GM23338 (cell line): ENCODE results near the gene LOC101059915.

Experiments
- ATAC-seq: fragments of 200-7000 bp; cut with Tn5 transposase; 3 replicates; pipeline ENCODE4 v1.9.1; 2020
- DNase-seq: peaks from one replicate; pipeline ENCODE4 v3.0.0-alpha.2; 2015; ENCODE audit warnings: low spot score
- H2AFZ ChIP-seq: fragments of 200-600 bp; sonication (generic); 2 replicates; pipeline ENCODE4 v1.8.0; 2016; ENCODE audit warnings: antibody characterized with exemption, mild to moderate bottlenecking, moderate library complexity
- H3F3A ChIP-seq: fragments of 200-600 bp; sonication (generic); replicated peaks from 2 replicates; pipeline ENCODE4 v1.8.0; 2017; ENCODE audit warnings: antibody characterized with exemption, mixed run types, low read depth
- H3K27ac ChIP-seq: fragments of 200-600 bp; sonication (generic); 2 replicates; pipeline ENCODE4 v1.6.1; 2016; ENCODE audit warnings: low read depth
- H3K27me3 ChIP-seq: fragments of 200-600 bp; sonication (generic); 2 replicates; pipeline ENCODE4 v1.8.0; 2016; ENCODE audit warnings: mild to moderate bottlenecking, mixed run types, moderate library complexity; ENCODE audit not compliant: insufficient read depth
- H3K36me3 ChIP-seq: fragments of 200-600 bp; sonication (generic); 2 replicates; pipeline ENCODE4 v1.8.0; 2016; ENCODE audit warnings: mild to moderate bottlenecking; ENCODE audit not compliant: insufficient read depth
- H3K4me1 ChIP-seq: fragments of 200-600 bp; sonication (generic); 2 replicates; pipeline ENCODE4 v1.8.0; 2016; ENCODE audit warnings: mild to moderate bottlenecking, moderate library complexity; ENCODE audit not compliant: insufficient read depth
- H3K4me2 ChIP-seq: fragments of 200-600 bp; sonication (generic); 2 replicates; pipeline ENCODE4 v1.7.1; 2017; ENCODE audit warnings: mixed run types
- H3K4me3 ChIP-seq: fragments of 200-600 bp; sonication (generic); 2 replicates; pipeline ENCODE4 v1.6.1; 2016; ENCODE audit warnings: mixed run types
- H3K79me2 ChIP-seq: fragments of 200-600 bp; sonication (generic); replicated peaks from 2 replicates; pipeline ENCODE4 v1.8.0; 2017; ENCODE audit warnings: mild to moderate bottlenecking; ENCODE audit not compliant: insufficient read depth
- H3K9me2 ChIP-seq: fragments of 200-600 bp; sonication (generic); 2 replicates; pipeline ENCODE4 v1.8.0; 2017; ENCODE audit not compliant: insufficient read depth
- H4K20me1 ChIP-seq: fragments of 200-600 bp; sonication (generic); replicated peaks from 2 replicates; pipeline ENCODE4 v1.8.0; 2017; ENCODE audit warnings: mild to moderate bottlenecking; ENCODE audit not compliant: insufficient read depth
- H3K27ac Mint-ChIP-seq: 2 replicates; pipeline ENCODE4 v1.8.0; 2020; ENCODE audit warnings: inconsistent platforms, mild to moderate bottlenecking, moderate library complexity, mixed read lengths
- H3K27me3 Mint-ChIP-seq: 3 replicates; pipeline ENCODE4 v1.8.0; 2022; ENCODE audit warnings: low read depth, mild to moderate bottlenecking, moderate library complexity, mixed read lengths, inconsistent platforms; ENCODE audit not compliant: insufficient read depth, poor library complexity
- H3K36me3 Mint-ChIP-seq: 3 replicates; pipeline ENCODE4 v1.8.0; 2021; ENCODE audit warnings: low read depth, mild to moderate bottlenecking, inconsistent platforms, moderate library complexity, mixed read lengths
- H3K4me1 Mint-ChIP-seq: 3 replicates; pipeline ENCODE4 v1.8.0; 2020; ENCODE audit warnings: mild to moderate bottlenecking, inconsistent platforms, mixed read lengths
- H3K4me3 Mint-ChIP-seq: 3 replicates; pipeline ENCODE4 v1.8.0; 2021; ENCODE audit warnings: moderate library complexity, mild to moderate bottlenecking, inconsistent platforms, mixed read lengths
- H3K9me3 Mint-ChIP-seq: 3 replicates; pipeline ENCODE4 v1.8.0; 2020; ENCODE audit warnings: moderate library complexity, mild to moderate bottlenecking, inconsistent platforms, mixed read lengths
- CREB1 ChIP-seq: fragments of 250-450 bp; sonication (Bioruptor Pico); IDR thresholded peaks from 2 replicates; pipeline ENCODE4 v1.5.0; 2020; ENCODE audit warnings: low read depth, mild to moderate bottlenecking, moderate library complexity
- EZH2 ChIP-seq: fragments of 200-600 bp; sonication (generic); IDR thresholded peaks from one replicate; pipeline ENCODE4 v1.8.0; 2017; ENCODE audit warnings: antibody characterized with exemption, mild to moderate bottlenecking, low read depth; ENCODE audit not compliant: unreplicated experiment
- EZH2phosphoT487 ChIP-seq: fragments of 200-600 bp; sonication (generic); IDR thresholded peaks from one replicate; pipeline ENCODE4 v1.8.1; 2018; ENCODE audit warnings: antibody characterized with exemption; ENCODE audit not compliant: unreplicated experiment
- JUNB ChIP-seq: IDR thresholded peaks from one replicate; pipeline ENCODE4 v1.6.1; 2016; ENCODE audit warnings: antibody characterized with exemption; ENCODE audit not compliant: unreplicated experiment
- NANOG ChIP-seq: IDR thresholded peaks from 2 replicates; pipeline ENCODE4 v1.6.1; 2016; ENCODE audit warnings: antibody characterized with exemption, borderline replicate concordance
- POLR2AphosphoS5 ChIP-seq: IDR thresholded peaks from 2 replicates; pipeline ENCODE4 v1.6.1; 2016; ENCODE audit warnings: antibody characterized with exemption, low read depth
- REST ChIP-seq: IDR thresholded peaks from one replicate; pipeline ENCODE4 v1.6.1; 2018; ENCODE audit warnings: antibody characterized with exemption; ENCODE audit not compliant: unreplicated experiment
- STAT1 ChIP-seq: IDR thresholded peaks from one replicate; pipeline ENCODE4 v1.6.1; 2016; ENCODE audit warnings: antibody characterized with exemption; ENCODE audit not compliant: unreplicated experiment
- ZNF114 ChIP-seq: fragments of 250-450 bp; sonication (Bioruptor Pico); IDR thresholded peaks from 2 replicates; pipeline ENCODE4 v1.5.0; 2020; ENCODE audit warnings: mild to moderate bottlenecking, moderate library complexity
- ZNF331 ChIP-seq: fragments of 250-450 bp; sonication (Bioruptor Pico); IDR thresholded peaks from 2 replicates; pipeline ENCODE4 v1.5.0; 2020; ENCODE audit warnings: low read depth, mild to moderate bottlenecking, moderate library complexity
- TF ChIP-seq, protein P1 (sequence below), 2 experiments: fragments of 200-600 bp in 1 of 2; sonication (generic) in 1 of 2; conservative IDR thresholded peaks; 2 replicates each; pipeline versions ENCODE4 v1.5.1 to v1.6.1; 2016 to 2017; ENCODE audit warnings: antibody characterized with exemption in 2 of 2, low read depth in 2 of 2, mild to moderate bottlenecking in 2 of 2, moderate library complexity in 1 of 2

Gene LOC101059915

DNA sequence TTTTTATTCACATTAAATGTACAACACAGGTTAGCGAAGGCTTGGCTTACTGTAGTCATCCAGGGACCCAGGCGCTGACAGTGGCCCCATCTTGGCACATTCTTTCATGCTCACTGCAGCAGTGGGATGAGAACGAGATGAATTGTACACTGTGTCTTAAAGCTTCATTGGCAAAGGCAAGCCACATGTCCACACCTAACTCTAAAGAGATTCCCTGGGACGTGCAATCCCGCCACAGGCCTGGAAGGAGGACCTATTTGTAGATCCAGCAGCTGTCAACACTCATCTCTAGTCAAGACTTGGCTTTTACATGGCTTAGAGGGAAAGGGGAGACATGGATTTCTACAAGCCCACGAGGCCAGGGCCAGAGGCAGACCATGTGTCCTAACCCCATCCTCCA lies 33.0 kb upstream of the LOC101059915 start:
- H3K27ac ChIP-seq, result no peak overlapping the region
- TF ChIP-seq NANOG (no peak), JUNB (no peak), EZH2 (no peak), STAT1 (no peak), POLR2AphosphoS5 (no peak), ZNF331 (CRISPR knock-in tag) (no peak), CREB1 (no peak), ZNF114 (CRISPR knock-in tag) (no peak), EZH2phosphoT487 (no peak)
- TF ChIP-seq, protein P1, sequence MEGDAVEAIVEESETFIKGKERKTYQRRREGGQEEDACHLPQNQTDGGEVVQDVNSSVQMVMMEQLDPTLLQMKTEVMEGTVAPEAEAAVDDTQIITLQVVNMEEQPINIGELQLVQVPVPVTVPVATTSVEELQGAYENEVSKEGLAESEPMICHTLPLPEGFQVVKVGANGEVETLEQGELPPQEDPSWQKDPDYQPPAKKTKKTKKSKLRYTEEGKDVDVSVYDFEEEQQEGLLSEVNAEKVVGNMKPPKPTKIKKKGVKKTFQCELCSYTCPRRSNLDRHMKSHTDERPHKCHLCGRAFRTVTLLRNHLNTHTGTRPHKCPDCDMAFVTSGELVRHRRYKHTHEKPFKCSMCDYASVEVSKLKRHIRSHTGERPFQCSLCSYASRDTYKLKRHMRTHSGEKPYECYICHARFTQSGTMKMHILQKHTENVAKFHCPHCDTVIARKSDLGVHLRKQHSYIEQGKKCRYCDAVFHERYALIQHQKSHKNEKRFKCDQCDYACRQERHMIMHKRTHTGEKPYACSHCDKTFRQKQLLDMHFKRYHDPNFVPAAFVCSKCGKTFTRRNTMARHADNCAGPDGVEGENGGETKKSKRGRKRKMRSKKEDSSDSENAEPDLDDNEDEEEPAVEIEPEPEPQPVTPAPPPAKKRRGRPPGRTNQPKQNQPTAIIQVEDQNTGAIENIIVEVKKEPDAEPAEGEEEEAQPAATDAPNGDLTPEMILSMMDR (conservative IDR thresholded peaks at IDR 0.05; ENCODE audit: low read depth in 2 of 2), result no peak
- H3K36me3 Mint-ChIP-seq, result no peaks in the 10 kb centered on the region
- no peak overlapping the region for H3K4me3 ChIP-seq
- H3K4me1 Mint-ChIP-seq, result no peaks in the 10 kb centered on the region
- no peak overlapping the region for H3K27ac Mint-ChIP-seq
- H3K4me1 ChIP-seq, result no peaks in the 10 kb centered on the region
- H3K4me2 ChIP-seq, result no peak overlapping the region
- H3K79me2 ChIP-seq, result no peaks in the 10 kb centered on the region
- no peak overlapping the region for H3K4me3 Mint-ChIP-seq
- H3K27me3 Mint-ChIP-seq, result peaks cover 2% of the 10 kb centered on the region
- no peak for ATAC-seq
- no peaks in the 10 kb centered on the region for H3K9me3 Mint-ChIP-seq
- DNase-seq, result no peak
- H3K9me2 ChIP-seq, result no peaks in the 10 kb centered on the region
- no peaks in the 10 kb centered on the region for H3K27me3 ChIP-seq
- no peaks in the 10 kb centered on the region for H3F3A ChIP-seq
- no peak overlapping the region for H2AFZ ChIP-seq
- no peaks in the 10 kb centered on the region for H4K20me1 ChIP-seq
- no peaks in the 10 kb centered on the region for H3K36me3 ChIP-seq

GRCh38 chrX:71636438-71637252 lies 30.7 kb upstream of the LOC101059915 start:
- ATAC-seq (no peak), DNase-seq (no peak)
- no peaks in the 10 kb centered on the region for H3K9me3 Mint-ChIP-seq
- Histone ChIP-seq H3F3A (no peaks in the 10 kb centered on the region), H3K27ac (no peak overlapping the region), H2AFZ (no peak overlapping the region), H3K36me3 (no peaks in the 10 kb centered on the region), H3K4me1 (no peaks in the 10 kb centered on the region), H3K4me2 (no peak overlapping the region), H3K27me3 (no peaks in the 10 kb centered on the region), H3K4me3 (no peak overlapping the region), H3K9me2 (no peaks in the 10 kb centered on the region), H4K20me1 (no peaks in the 10 kb centered on the region), H3K79me2 (no peaks in the 10 kb centered on the region)
- H3K4me3 Mint-ChIP-seq, result no peak overlapping the region
- H3K36me3 Mint-ChIP-seq, result no peaks in the 10 kb centered on the region
- no peak overlapping the region; the same call in 1 of the 2 replicates for H3K27ac Mint-ChIP-seq
- H3K4me1 Mint-ChIP-seq, result no peaks in the 10 kb centered on the region
- peaks cover 2% of the 10 kb centered on the region for H3K27me3 Mint-ChIP-seq
- TF ChIP-seq REST (no peak), STAT1 (no peak)
